GM19193 (cell line): ENCODE results near the gene MYBPH.

Source experiments
- POLR2A ChIP-seq: IDR thresholded peaks from 4 replicates; pipeline ENCODE4 v1.6.1; 2011; ENCODE audit not compliant: insufficient read depth, insufficient read length; ENCODE audit errors: extremely low read depth

MYBPH gene

DNA sequence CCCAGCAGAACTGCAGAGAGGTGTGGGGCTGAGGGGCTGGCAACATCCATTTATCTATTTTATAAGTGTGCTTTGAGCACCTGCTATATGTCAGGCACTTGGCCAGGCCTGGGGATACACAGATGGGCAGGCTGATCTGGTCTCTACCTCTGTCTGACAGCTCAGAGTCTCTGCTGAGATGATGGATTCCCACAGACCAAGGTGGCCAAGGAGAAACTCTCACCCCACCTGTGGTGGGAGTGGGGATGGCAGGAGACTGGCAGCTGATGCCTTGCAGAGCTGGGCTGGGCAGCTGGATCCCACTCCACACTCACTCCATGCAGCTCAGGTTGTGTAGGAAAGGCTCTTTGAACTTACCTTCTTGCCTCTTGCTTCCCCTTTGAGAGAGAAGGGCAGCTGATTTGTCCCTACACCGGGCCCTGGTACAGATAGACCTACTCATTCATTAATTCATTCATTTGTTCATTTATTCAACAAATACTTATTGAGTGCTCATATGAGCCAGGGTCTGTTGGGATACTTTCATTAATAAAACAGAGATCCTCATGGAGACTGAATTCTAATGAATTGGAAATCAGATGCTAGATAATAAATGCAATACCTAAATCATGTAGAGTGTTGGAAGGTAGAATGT, 39.1 kb downstream of the MYBPH start:
- TF ChIP-seq POLR2A = no peak

DNA sequence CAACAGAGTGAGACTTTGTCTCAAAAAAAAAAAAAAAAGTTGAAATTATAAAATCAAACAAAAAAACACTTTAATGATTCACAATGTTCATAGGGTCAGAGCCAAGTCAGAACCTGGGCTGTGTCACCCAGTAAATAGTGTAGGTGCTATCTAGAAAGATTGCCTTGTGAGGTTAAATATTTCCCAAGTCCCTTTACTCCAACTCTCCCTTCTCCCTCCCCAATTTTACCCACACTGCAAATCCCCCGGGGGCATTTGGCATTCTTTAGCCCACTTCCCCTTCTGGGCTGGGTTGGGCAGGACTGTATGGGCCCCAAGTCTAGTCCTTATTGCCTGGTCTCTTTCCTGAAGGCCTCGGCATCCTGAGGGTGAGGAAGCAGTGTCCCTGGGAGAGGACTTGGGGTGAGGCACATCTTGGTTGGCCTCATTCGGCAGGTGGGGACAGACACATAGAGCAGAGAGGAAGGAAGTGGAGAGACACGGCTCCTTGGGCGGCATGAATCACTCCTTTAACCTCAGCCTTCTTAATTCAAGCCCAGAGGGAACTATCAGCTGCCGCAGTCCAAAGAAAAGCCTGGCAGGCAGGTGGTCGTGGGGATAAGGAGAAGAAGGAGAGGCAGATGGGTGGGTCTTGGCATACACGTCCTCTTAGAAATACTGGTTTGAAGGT, 39.9 kb downstream of the MYBPH start:
- TF ChIP-seq POLR2A = no peak

DNA sequence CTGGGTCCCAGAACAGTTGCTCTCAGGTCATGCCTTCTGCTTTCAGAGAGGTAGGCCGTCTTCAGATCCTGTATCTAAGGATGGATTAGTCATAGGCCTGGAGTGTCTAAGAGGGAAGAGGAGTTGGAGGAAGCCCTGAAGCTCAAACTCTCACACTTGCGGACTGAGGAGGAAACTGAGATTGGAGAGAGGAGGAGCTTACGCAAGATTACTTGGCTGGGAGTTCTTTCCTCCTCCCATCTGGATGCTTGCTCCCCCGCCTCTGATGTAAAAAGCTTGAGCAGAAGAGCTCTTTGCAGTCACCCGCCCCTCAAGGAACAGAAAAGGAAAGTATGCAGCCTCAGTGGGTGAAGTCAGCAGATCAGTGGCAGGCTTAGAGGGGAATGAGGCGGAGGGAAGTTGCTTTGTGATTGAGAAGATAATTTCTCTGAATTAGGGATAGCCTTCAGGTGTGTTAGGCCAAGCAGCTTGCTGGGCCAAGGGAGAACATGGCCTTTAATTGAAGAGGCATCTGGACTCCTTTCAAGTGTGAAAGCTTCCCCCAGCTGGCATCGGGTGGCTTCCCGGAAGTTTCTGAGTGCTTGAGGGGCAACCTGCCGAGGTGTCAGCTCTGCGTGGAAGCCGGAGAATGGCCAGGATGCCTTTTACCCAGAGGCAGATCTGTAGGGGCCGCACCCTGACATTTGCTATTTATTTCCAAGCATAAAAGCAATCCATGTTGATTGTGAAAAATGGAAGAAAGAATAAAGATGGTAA, 41.5 kb downstream of the MYBPH start:
- TF ChIP-seq POLR2A = no peak

DNA sequence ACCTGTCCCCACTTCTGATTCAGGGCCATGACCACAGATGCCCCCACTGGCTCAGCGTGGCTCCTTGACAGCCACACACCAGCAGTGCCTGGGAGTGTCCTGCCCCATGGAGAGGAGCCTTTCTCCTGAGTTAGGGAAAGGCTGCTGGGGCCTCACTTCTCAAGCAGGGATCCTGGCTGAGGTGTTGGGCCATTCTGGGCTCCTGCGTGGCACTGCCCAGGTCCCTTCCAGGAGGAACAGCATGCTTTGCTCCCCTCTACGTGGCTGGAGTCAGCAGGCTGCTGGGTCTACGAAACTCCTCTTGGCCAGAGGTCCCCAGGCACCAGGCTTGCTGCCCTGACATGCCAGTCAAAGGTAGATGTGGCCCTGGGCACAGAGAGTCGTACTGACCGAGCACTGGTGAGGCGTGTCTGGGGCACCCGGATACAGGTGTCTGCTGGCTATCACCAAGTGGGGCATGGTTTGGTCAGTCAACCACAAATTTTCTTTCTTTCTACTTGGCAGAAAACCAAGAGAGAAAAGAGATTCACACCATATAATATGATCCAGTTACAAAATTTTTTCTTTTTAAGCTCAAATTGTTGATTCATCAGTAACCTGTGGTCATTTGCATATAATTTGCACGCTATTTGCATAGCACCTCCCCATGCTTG, 44.0 kb downstream of the MYBPH start:
- TF ChIP-seq POLR2A = no peak

DNA sequence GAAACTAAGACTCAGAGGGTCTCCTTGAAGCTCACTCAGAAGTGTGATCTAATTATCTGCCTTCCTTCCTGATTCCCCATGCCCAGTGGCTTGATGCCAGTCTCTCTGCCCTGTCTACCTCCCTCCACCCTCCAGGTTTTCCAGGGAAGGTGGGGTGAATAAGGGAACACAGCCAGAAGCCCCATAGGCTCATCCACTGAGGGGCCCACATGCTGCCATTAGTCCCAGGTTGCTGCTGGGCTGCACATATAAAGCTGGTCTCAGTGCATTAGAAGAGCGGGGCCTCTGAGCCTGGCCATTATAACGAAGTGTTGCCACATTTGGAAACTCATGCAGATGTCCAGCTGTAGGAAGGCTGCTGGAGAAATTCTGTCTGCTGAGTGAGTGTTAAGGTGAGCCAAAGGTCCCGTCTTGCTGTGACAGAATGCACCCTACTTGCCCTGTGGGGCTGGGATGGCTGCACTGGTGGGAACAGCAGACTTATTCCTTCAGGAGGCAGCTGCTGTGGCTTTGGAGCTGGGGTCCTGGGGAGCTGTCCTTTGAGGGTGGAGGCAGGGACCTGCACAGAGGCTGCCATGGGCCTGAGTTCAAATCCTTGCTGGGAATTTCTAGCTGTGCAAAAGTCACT, 45.2 kb downstream of the MYBPH start:
- no peak for TF ChIP-seq POLR2A

DNA sequence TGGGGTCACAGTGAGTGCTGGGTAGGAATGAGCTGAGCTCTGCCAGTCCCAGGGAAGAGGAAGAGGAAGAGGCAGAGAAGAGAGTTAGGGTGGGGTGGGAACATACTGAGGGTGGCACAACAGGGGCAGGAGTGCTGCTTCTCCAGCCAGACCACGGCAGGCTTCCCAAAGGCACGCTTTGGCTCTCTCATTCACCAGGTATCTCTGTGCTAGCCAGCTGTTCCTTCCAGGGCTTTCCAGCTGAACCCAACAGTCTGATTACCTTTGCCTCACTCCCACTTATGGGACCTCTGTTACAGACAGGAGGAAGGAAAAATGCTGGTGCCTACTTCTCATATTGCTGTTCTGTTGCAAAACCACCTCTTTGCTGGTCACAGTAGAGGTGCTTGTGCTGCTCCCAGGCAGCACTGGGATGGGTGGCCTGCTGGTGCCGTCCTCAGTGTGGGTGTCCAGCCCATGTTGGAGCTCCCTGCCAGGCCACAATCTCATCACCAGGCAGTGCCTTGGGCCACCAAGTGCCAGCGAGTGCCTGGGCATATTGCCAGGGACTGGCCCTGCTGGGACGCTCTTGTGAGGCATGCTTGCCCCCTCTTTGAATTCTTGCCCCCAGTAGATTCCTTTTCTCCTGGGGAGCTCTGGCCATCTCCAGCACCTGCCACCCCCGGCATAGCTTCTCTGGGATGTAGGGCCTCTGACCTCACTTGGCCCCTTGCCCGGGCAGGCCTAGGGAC, 46.0 kb downstream of the MYBPH start:
- no peak for TF ChIP-seq POLR2A

DNA sequence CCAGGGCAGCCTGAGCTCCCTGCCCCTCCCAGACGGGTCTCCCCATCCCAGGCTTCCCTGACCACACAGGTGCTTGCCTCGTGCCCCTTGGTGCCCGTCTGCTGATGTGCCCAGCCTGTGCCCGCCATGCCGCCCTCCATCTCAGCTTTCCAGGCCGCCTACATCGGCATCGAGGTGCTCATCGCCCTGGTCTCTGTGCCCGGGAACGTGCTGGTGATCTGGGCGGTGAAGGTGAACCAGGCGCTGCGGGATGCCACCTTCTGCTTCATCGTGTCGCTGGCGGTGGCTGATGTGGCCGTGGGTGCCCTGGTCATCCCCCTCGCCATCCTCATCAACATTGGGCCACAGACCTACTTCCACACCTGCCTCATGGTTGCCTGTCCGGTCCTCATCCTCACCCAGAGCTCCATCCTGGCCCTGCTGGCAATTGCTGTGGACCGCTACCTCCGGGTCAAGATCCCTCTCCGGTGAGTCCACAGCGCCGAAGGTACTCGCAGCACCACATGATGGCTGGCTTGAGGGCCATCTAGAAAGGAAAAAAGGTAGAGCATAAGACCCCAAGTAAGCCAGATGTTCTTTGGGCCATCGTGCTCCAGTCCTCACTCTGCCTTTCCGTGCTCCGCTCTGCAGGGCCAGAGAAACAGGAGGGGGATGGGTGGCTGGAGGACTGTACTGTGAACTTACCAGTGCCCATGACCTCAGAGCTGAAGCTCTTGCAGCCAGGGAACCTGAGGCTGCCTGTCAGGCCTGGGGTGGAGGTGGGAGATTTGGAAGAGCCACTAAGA, 46.7 kb downstream of the MYBPH start:
- TF ChIP-seq POLR2A = no peak

DNA sequence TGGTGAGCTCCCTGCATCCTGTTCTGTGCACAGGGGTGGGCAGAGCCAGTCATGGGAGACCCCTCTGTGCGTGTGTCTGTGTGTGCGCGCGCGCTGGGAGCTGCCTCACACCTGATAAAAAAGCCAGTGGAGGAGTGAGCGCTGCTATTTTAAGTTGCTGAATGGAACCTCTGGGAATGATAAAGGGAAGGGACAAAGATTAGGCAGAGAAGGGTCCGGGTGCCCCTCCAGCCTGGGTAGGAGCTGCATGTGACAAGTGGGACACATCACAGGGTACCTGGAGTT, 47.3 kb downstream of the MYBPH start:
- TF ChIP-seq POLR2A = no peak

DNA sequence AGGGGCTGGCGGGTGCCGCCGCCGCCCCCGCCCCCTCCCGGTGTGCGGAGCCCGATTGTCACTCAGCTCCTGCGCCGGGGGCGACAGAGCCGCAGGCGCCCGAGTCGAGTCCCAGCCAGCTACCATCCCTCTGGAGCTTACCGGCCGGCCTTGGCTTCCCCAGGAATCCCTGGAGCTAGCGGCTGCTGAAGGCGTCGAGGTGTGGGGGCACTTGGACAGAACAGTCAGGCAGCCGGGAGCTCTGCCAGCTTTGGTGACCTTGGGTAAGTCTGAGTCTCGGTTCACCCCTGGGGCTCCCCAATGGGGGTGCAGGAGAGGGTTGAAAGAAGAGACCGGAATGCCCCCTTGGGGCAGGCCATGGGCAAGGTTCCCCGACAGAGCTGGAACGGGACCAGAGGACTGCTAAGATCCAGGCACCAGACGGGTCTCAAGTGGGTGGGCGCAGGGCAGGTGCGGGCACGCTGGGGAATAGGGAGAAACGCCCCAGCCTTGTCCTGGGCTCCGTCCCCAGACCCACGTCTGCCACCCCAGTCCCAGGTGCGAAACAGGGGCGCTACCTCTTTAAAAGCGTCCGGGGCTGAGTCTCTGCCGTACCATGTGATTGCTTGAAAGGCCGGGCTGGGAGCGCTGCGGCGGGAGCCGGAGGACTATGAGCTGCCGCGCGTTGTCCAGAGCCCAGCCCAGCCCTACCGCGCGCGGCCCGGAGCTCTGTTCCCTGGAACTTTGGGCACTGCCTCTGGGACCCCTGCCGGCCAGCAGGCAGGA, 47.8 kb downstream of the MYBPH start, which contains the start of gene ADORA1:
TSS of gene ADORA1 (plus strand) at position 61 of the 765 bp plus-strand sequence. CDS start 1,116 bp downstream, outside the sequence.
- no peak for TF ChIP-seq POLR2A

DNA sequence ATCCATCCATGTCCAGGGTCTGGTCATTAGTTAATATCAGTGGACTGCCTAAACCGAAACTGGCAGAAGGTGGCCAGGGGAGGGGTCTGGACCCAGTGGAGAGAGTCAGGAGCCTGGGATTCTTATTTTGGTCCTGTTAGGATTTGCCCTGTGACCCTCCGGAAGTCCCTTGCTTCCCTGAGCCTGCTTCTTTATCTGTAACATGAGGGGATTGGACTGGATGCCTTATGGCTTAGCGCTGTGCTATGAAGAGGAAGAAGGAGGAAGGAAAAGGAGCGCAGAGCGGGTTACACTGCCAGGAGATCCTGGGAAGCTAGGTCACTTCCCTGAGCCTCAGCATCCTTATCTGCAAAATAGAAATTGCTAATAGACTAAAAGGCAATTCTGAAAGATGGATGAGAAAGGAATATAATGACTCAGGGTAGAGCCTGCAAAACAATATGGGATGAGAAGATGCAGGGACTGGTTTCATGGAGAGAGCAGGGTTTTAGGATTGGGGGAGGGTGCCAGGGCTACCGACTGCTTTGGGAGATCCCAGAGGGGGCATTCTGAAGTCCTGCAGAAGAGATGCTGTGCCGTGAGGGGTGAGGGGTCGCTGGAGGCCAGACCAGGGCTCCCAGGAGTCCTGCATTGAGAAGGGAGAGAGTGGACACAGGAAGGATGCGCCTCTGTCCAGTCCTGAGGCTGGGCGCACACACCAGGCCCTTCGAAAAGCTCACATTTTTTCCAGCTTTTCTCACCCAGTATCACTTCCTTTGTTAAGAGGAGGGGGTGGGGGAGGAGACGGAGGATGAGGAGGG, 48.6 kb downstream of the MYBPH start:
- no peak for TF ChIP-seq POLR2A

DNA sequence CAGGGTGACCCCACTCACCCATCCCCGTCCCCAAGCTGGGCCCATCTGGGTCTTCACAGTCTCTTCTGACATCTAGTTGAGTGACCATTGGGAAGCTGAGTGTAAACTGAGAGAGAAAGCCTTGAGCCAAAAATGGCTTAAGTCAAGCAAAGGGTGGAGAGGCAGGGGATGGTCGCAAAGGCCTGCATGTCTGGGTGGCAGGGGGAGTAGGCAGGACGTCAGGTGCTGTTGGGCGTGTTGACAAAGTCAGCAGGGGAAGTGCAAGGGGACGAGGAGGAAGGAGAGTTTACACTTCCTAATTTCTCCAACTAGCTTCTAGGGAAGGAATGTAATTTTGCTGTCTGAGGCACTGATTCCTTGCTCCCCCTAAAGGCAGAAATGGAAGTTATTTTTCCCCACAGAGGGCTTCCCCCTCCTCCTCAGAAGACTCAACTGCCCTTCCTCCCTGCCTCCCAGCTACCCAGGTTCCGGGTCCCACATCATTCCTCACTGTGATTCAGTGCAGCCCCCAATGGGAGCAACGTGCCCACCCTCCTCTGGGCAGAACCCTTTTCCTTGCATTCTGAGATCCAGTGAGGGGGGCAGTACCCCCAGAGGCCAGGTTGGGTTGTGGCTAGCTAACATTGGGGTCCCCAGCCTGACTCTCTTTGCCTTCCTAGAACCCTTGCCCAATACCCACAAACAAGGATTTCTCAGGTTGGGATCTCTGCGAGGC, 49.3 kb downstream of the MYBPH start:
- TF ChIP-seq POLR2A = no peak
